Natural killer cell (primary cell): Measurements from ENCODE around the gene TCL1A. TPM values are rescaled to one million over a fixed set of nuclear protein-coding genes. Genes with fewer than 3 reads are reported as not detected.

Experiments
- ATAC-seq, 3 donors: fragments of 150-1000 bp in 2 of 3; fragments of 200-7000 bp in 1 of 3; cut with Tn5 transposase; 1 replicate in 1 of 3; 2 replicates in 2 of 3; pipeline ENCODE4 v1.10.0; 2021; ENCODE audit warnings: mild to moderate bottlenecking in 2 of 3, moderate library complexity in 2 of 3
- DNase-seq, 2 donors: peaks; one replicate each; pipeline versions ENCODE4 v3.0.0 to v3.0.0-alpha.2; 2013 to 2021; ENCODE audit warnings: mixed read lengths in 1 of 2
- H3K27ac ChIP-seq: one replicate; pipeline ENCODE4 v1.5.1; 2013; ENCODE audit warnings: mild to moderate bottlenecking, low read length
- H3K27me3 ChIP-seq: one replicate; pipeline ENCODE4 v1.6.1; 2013; ENCODE audit warnings: low read length; ENCODE audit not compliant: control insufficient read depth, insufficient read depth
- H3K36me3 ChIP-seq: one replicate; pipeline ENCODE4 v1.6.1; 2013; ENCODE audit warnings: low read length; ENCODE audit not compliant: control insufficient read depth, insufficient read depth
- H3K4me1 ChIP-seq: one replicate; pipeline ENCODE4 v1.6.1; 2013; ENCODE audit warnings: low read length; ENCODE audit not compliant: control insufficient read depth, insufficient read depth
- H3K4me3 ChIP-seq: one replicate; pipeline ENCODE4 v1.5.1; 2013; ENCODE audit warnings: low read length
- H3K9me3 ChIP-seq: one replicate; pipeline ENCODE4 v1.6.1; 2013; ENCODE audit warnings: low read length; ENCODE audit not compliant: control insufficient read depth, insufficient read depth
- H3K27ac Mint-ChIP-seq, 2 donors: one replicate each; pipeline ENCODE4 v1.8.0; 2022; ENCODE audit warnings: mild to moderate bottlenecking in 2 of 2, mixed read lengths in 2 of 2, moderate library complexity in 1 of 2
- H3K27me3 Mint-ChIP-seq, 2 donors: one replicate each; pipeline ENCODE4 v1.8.0; 2022; ENCODE audit warnings: low read depth in 2 of 2, mixed read lengths in 2 of 2
- H3K36me3 Mint-ChIP-seq: one replicate; pipeline ENCODE4 v1.8.0; 2022; ENCODE audit warnings: mixed read lengths
- H3K4me1 Mint-ChIP-seq, 2 donors: one replicate each; pipeline ENCODE4 v1.8.0; 2022; ENCODE audit warnings: mixed read lengths in 2 of 2
- H3K4me3 Mint-ChIP-seq: one replicate; pipeline ENCODE4 v1.8.0; 2022; ENCODE audit warnings: mild to moderate bottlenecking, moderate library complexity, mixed read lengths
- H3K9me3 Mint-ChIP-seq, 2 donors: one replicate each; pipeline ENCODE4 v1.8.0; 2022; ENCODE audit warnings: mixed read lengths in 2 of 2
- CTCF ChIP-seq: fragments of 200-600 bp; IDR thresholded peaks from one replicate; pipeline ENCODE4 v1.8.0; 2022; ENCODE audit warnings: antibody characterized with exemption
- WGBS: methylation state at CpG from one replicate; pipeline ENCODE4 v1.1.7; 2013; ENCODE audit warnings: missing lambda C conversion rate; ENCODE audit not compliant: insufficient coverage; 5-methylcytosine and 5-hydroxymethylcytosine counted together
- intact Hi-C: fragments of 100-400 bp; cut with micrococcal nuclease; formaldehyde crosslinking; loops from one replicate; pipeline ENCODE4 v1.14.2; 2022
- total RNA-seq, 4 donors: library from RNA; stranded (reverse); fragments of 120-200 nt in 1 of 4; gene quantifications; one replicate each; pipeline versions ENCODE4 v1.2.3 to v1.2.4, GENCODE V29; 2013 to 2022

TCL1A gene
- total RNA-seq, 3 donors from 2014 or later (not counting 1 experiment from before 2014, with no cell fraction given): 1.6 to 1.7 TPM; not detected in 1

GRCh38 chr14:95679148-95679815 is 34.6 kb downstream of the TCL1A start:
- no peak for TF ChIP-seq CTCF
- no peak for ATAC-seq
- 76% methylated on average over 3 of the region's 4 CpGs for WGBS
- peaks cover 6 to 7% of the 10 kb centered on the region in 2 donors for H3K27me3 Mint-ChIP-seq
- H3K9me3 ChIP-seq: no peaks in the 10 kb centered on the region
- H3K36me3 ChIP-seq: no peaks in the 10 kb centered on the region
- no peak overlapping the region for H3K4me3 ChIP-seq
- no peak for DNase-seq
- no peaks in the 10 kb centered on the region for H3K4me1 ChIP-seq
- H3K27ac ChIP-seq: no peak overlapping the region
- H3K27ac Mint-ChIP-seq: no peak overlapping the region
- H3K9me3 Mint-ChIP-seq: no peaks in the 10 kb centered on the region
- no peaks in the 10 kb centered on the region for H3K4me1 Mint-ChIP-seq
- intact Hi-C loops: no loop called here
- H3K4me3 Mint-ChIP-seq: no peak overlapping the region
- H3K27me3 ChIP-seq: no peaks in the 10 kb centered on the region
- no peaks in the 10 kb centered on the region for H3K36me3 Mint-ChIP-seq

DNA sequence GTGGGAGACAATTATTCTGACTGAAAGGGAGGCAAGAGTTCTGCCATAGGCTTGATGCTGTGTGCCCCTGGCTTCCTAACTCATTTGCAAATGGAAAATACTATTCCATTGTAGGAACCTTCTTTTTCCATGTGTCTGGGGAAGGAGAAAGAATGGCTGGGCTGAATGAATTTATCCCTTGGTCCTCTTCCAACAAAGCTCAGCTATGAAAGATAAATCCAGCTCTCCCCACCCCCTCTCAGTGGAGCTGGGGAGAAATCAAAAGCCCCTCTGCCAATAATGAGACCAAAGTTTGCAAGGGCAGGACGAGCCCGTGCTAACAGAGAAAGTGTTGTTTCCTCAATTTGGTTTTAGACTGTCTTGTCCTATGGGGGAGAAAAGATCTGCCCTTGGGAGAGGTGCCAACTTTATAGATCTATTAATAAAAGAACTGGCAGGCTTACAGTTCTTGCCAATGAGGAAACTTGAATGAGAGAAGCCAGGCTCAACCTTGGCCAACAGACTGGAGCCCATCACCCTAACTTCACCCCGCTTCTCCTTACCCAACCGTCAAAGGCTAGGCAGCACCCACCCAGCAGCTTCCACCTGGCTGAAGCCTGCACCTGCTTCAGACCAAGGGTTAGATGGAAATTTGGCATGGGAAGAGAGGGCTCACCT is 36.6 kb downstream of the TCL1A start:
- Mint-ChIP-seq H3K27me3 (peaks cover 9 to 20% of the 10 kb centered on the region in 2 donors), H3K36me3 (no peaks in the 10 kb centered on the region), H3K27ac (no peak overlapping the region), H3K4me3 (no peak overlapping the region), H3K9me3 (no peaks in the 10 kb centered on the region), H3K4me1 (no peaks in the 10 kb centered on the region)
- no peak overlapping the region for H3K27ac ChIP-seq
- H3K4me3 ChIP-seq: no peak overlapping the region
- TF ChIP-seq CTCF: no peak
- H3K36me3 ChIP-seq: no peaks in the 10 kb centered on the region
- no peaks in the 10 kb centered on the region for H3K27me3 ChIP-seq
- H3K4me1 ChIP-seq: no peaks in the 10 kb centered on the region
- ATAC-seq (no peak), DNase-seq (no peak)
- WGBS: 81% methylated on average over 3 of the region's 4 CpGs
- intact Hi-C loops: no loop called here
- H3K9me3 ChIP-seq: no peaks in the 10 kb centered on the region

GRCh38 chr14:95675486-95675885 is 38.4 kb downstream of the TCL1A start:
- Histone ChIP-seq H3K9me3 (no peaks in the 10 kb centered on the region), H3K4me1 (no peaks in the 10 kb centered on the region), H3K27me3 (no peaks in the 10 kb centered on the region), H3K36me3 (no peaks in the 10 kb centered on the region), H3K27ac (no peak overlapping the region), H3K4me3 (no peak overlapping the region)
- Mint-ChIP-seq H3K36me3 (no peaks in the 10 kb centered on the region), H3K27ac (no peak overlapping the region), H3K27me3 (peaks cover 14 to 31% of the 10 kb centered on the region in 2 donors), H3K4me3 (no peak overlapping the region), H3K4me1 (no peaks in the 10 kb centered on the region), H3K9me3 (no peaks in the 10 kb centered on the region)
- no peak for TF ChIP-seq CTCF
- DNase-seq: no peak
- ATAC-seq: no peak
- intact Hi-C loops: no loop called here
- WGBS: 88% methylated on average over 4 of the region's 4 CpGs
